H1 (cell line): ENCODE results near the gene NR5A1. TPM values are rescaled to one million over a fixed set of nuclear protein-coding genes. Genes with fewer than 3 reads are reported as not detected.

ENCODE experiments used
- CTCF ChIA-PET: fragments of 300-600 bp; sonication (Branson Sonifier 250); formaldehyde crosslinking; loops from one replicate; lab custom pipeline; 2021; ENCODE audit not compliant: partially characterized antibody; lab: Charles Lee
- POLR2A ChIA-PET: fragments of 300-600 bp; sonication (Branson Sonifier 250); formaldehyde crosslinking; loops from one replicate; lab custom pipeline; 2021; ENCODE audit warnings: inconsistent platforms; ENCODE audit not compliant: partially characterized antibody; lab: Charles Lee
- DNase-seq, 2 experiments: peaks; one replicate each; pipeline versions ENCODE4 v3.0.0 to v3.0.0-alpha.2; 2010 to 2022; ENCODE audit warnings: low spot score in 2 of 2, low read depth in 1 of 2, mixed read lengths in 1 of 2
- FAIRE-seq: peaks from 2 replicates; lab custom pipeline; 2011; peaks lifted over from hg19 to GRCh38; lab: Jason Lieb, UNC
- H2AFZ ChIP-seq: 2 replicates; pipeline ENCODE4 v1.8.1; 2012; ENCODE audit warnings: low read length, inconsistent platforms
- H2AK5ac ChIP-seq: 2 replicates; pipeline ENCODE4 v1.6.1; 2013; ENCODE audit warnings: low read depth, low read length
- H2BK120ac ChIP-seq: replicated peaks from 2 replicates; pipeline ENCODE3; 2013; ENCODE audit warnings: low read depth, low read length, inconsistent platforms
- H2BK12ac ChIP-seq: 2 replicates; pipeline ENCODE4 v1.6.1; 2013; ENCODE audit warnings: low read depth, low read length
- H2BK15ac ChIP-seq: 2 replicates; pipeline ENCODE4 v1.6.1; 2013; ENCODE audit warnings: low read length
- H2BK20ac ChIP-seq: 2 replicates; pipeline ENCODE4 v1.6.1; 2013; ENCODE audit warnings: low read length
- H2BK5ac ChIP-seq: 2 replicates; pipeline ENCODE4 v1.6.1; 2013; ENCODE audit warnings: low read depth, low read length
- H3K14ac ChIP-seq: 2 replicates; pipeline ENCODE4 v1.6.1; 2013; ENCODE audit warnings: inconsistent platforms; ENCODE audit not compliant: insufficient read length
- H3K18ac ChIP-seq: 2 replicates; pipeline ENCODE4 v1.6.1; 2013; ENCODE audit warnings: low read length; ENCODE audit errors: extremely low read depth
- H3K23ac ChIP-seq: 2 replicates; pipeline ENCODE4 v1.6.1; 2013; ENCODE audit warnings: inconsistent platforms; ENCODE audit not compliant: insufficient read length
- H3K23me2 ChIP-seq: 2 replicates; pipeline ENCODE4 v1.6.1; 2013; ENCODE audit warnings: low read depth, low read length
- H3K27ac ChIP-seq: 2 replicates; pipeline ENCODE4 v1.6.1; 2011; ENCODE audit warnings: low read depth, low read length, inconsistent platforms
- H3K27me3 ChIP-seq, 4 experiments: replicated peaks in 1 of 4; 1 replicate in 1 of 4; 2 replicates in 3 of 4; pipeline versions ENCODE4 v1.6.1 to v1.8.1; 2011 to 2013; ENCODE audit warnings: low read length in 3 of 4, mild to moderate bottlenecking in 3 of 4, inconsistent platforms in 2 of 4, mixed read lengths in 2 of 4, moderate library complexity in 1 of 4; ENCODE audit not compliant: control insufficient read depth in 3 of 4, insufficient read depth in 3 of 4; ENCODE audit errors: extremely low read depth in 1 of 4
- H3K36me3 ChIP-seq, 4 experiments: 2 replicates each; pipeline versions ENCODE4 v1.6.1 to v1.8.1; 2011 to 2013; ENCODE audit warnings: mild to moderate bottlenecking in 4 of 4, low read length in 3 of 4, moderate library complexity in 2 of 4, control low read depth in 1 of 4, inconsistent platforms in 1 of 4; ENCODE audit not compliant: insufficient read depth in 4 of 4, control insufficient read depth in 2 of 4
- H3K4ac ChIP-seq: replicated peaks from 2 replicates; pipeline ENCODE3; 2013; ENCODE audit warnings: low read length, low read depth, mixed read lengths, inconsistent platforms; ENCODE audit not compliant: insufficient read length
- H3K4me1 ChIP-seq, 4 experiments: replicated peaks in 1 of 4; 1 replicate in 1 of 4; 2 replicates in 3 of 4; pipeline versions ENCODE4 v1.6.1 to v1.8.1; 2011 to 2013; ENCODE audit warnings: low read length in 3 of 4, inconsistent platforms in 2 of 4, mixed read lengths in 1 of 4; ENCODE audit not compliant: insufficient read depth in 4 of 4, control insufficient read depth in 3 of 4
- H3K4me2 ChIP-seq, 2 experiments: 2 replicates each; pipeline versions ENCODE4 v1.6.1 to v1.8.1; 2011 to 2013; ENCODE audit warnings: low read depth in 2 of 2, low read length in 2 of 2, control low read depth in 1 of 2, inconsistent platforms in 1 of 2, mild to moderate bottlenecking in 1 of 2; ENCODE audit not compliant: insufficient read depth in 1 of 2
- H3K4me3 ChIP-seq, 4 experiments: fragments of 200-600, 300-600 bp in 1 of 4; sonication (generic), shearing (Covaris generic), sonication (Bioruptor Twin) in 1 of 4; 2 replicates each; pipeline versions ENCODE4 v1.5.1 to v1.8.1; 2011 to 2016; ENCODE audit warnings: low read length in 4 of 4, low read depth in 3 of 4, control low read depth in 2 of 4, inconsistent platforms in 2 of 4, mild to moderate bottlenecking in 2 of 4, mixed read lengths in 1 of 4, moderate library complexity in 1 of 4; ENCODE audit not compliant: insufficient read depth in 2 of 4; ENCODE audit errors: extremely low read depth in 1 of 4
- H3K56ac ChIP-seq: replicated peaks from 2 replicates; pipeline ENCODE3; 2013; ENCODE audit warnings: low read depth, mild to moderate bottlenecking, mixed read lengths, low read length, inconsistent platforms; ENCODE audit not compliant: insufficient read length
- H3K79me1 ChIP-seq: 2 replicates; pipeline ENCODE4 v1.6.1; 2013; ENCODE audit warnings: low read depth, low read length, control low read depth
- H3K79me2 ChIP-seq, 2 experiments: 2 replicates each; pipeline versions ENCODE4 v1.6.1 to v1.8.1; 2012 to 2013; ENCODE audit warnings: low read length in 2 of 2, mild to moderate bottlenecking in 2 of 2, inconsistent platforms in 1 of 2; ENCODE audit not compliant: insufficient read depth in 2 of 2, control insufficient read depth in 1 of 2
- H3K9ac ChIP-seq, 4 experiments: replicated peaks in 1 of 4; 1 replicate in 1 of 4; 2 replicates in 3 of 4; pipeline versions ENCODE4 v1.6.1 to v1.8.1; 2011 to 2013; ENCODE audit warnings: low read depth in 3 of 4, low read length in 3 of 4, control low read depth in 2 of 4, mild to moderate bottlenecking in 2 of 4, moderate library complexity in 2 of 4, inconsistent platforms in 1 of 4; ENCODE audit errors: extremely low read depth in 1 of 4
- H3K9me3 ChIP-seq, 2 experiments: 2 replicates each; pipeline versions ENCODE4 v1.6.1 to v1.8.1; 2012 to 2013; ENCODE audit warnings: mild to moderate bottlenecking in 2 of 2, moderate library complexity in 2 of 2, control low read depth in 1 of 2, inconsistent platforms in 1 of 2, low read depth in 1 of 2, low read length in 1 of 2, mixed read lengths in 1 of 2; ENCODE audit not compliant: insufficient read depth in 2 of 2
- H4K20me1 ChIP-seq, 2 experiments: replicated peaks in 1 of 2; 2 replicates each; pipeline versions ENCODE3 to v1.8.1; 2011 to 2013; ENCODE audit warnings: inconsistent platforms in 2 of 2, low read length in 2 of 2, mild to moderate bottlenecking in 1 of 2; ENCODE audit not compliant: insufficient read depth in 2 of 2, control insufficient read depth in 1 of 2
- H4K5ac ChIP-seq: 2 replicates; pipeline ENCODE4 v1.6.1; 2013; ENCODE audit warnings: low read length, low read depth, mixed read lengths, inconsistent platforms; ENCODE audit not compliant: insufficient read length
- H4K8ac ChIP-seq: 2 replicates; pipeline ENCODE4 v1.8.0; 2013; ENCODE audit warnings: mild to moderate bottlenecking, moderate library complexity, low read length, inconsistent platforms; ENCODE audit not compliant: insufficient read depth; ENCODE audit errors: extremely low read depth
- H4K91ac ChIP-seq: replicated peaks from 2 replicates; pipeline ENCODE3; 2013; ENCODE audit warnings: low read length, mixed read lengths, inconsistent platforms; ENCODE audit not compliant: insufficient read length
- BCL11A ChIP-seq, 2 experiments: IDR thresholded peaks; one replicate each; pipeline ENCODE4 v1.6.1; 2011; ENCODE audit warnings: low read depth in 2 of 2, low read length in 2 of 2, mild to moderate bottlenecking in 2 of 2
- FOSL1 ChIP-seq: IDR thresholded peaks from 2 replicates; pipeline ENCODE4 v1.6.1; 2011; ENCODE audit warnings: mild to moderate bottlenecking, low read depth, low read length, moderate library complexity; ENCODE audit not compliant: insufficient read depth
- PHF8 ChIP-seq: fragments of 200-600 bp; sonication (generic); conservative IDR thresholded peaks from 2 replicates; pipeline ENCODE4 v1.7.1; 2012; ENCODE audit warnings: low read depth, mild to moderate bottlenecking, inconsistent platforms, low read length, moderate library complexity
- ZNF274 ChIP-seq: IDR thresholded peaks from 2 replicates; pipeline ENCODE4 v1.7.0; 2012; ENCODE audit warnings: low read length, borderline replicate concordance; ENCODE audit errors: extremely low read depth
- WGBS, 2 experiments: shearing (Covaris generic) in 1 of 2; methylation state at CpG; one replicate each; pipeline versions ENCODE4 v1.1.6 to v1.1.7; 2013 to 2015; ENCODE audit warnings: low lambda C conversion rate in 2 of 2, mixed read lengths in 2 of 2, inconsistent platforms in 1 of 2, low coverage in 1 of 2, missing lambda C conversion rate in 1 of 2; ENCODE audit not compliant: insufficient replicate concordance in 2 of 2, insufficient coverage in 1 of 2, insufficient read length in 1 of 2; ENCODE audit errors: extremely low coverage in 1 of 2, missing lambda C conversion rate in 1 of 2; 5-methylcytosine and 5-hydroxymethylcytosine counted together
- polyA plus RNA-seq, 7 experiments: library from polyadenylated mRNA; depleted of rRNA in 3 of 7; stranded (reverse) in 5 of 7; unstranded in 2 of 7; fragments of >200 nt in 5 of 7; fragments of 200-250 nt in 2 of 7; gene quantifications; 1 replicate in 5 of 7; 2 replicates in 1 of 7; 4 replicates in 1 of 7; pipeline versions ENCODE4 v1.2.1 to v1.2.3, GENCODE V29; 2011 to 2013; ENCODE audit warnings: missing spikeins in 2 of 7, mixed read lengths in 2 of 7
- total RNA-seq: library from RNA; stranded (reverse); fragmentation: NEBNext Ultra II Directional; extraction: Animal tissue kit (Norgen Biotek cat#: 25700); gene quantifications from 2 replicates; pipeline ENCODE4 v1.2.1, GENCODE V29; 2021

The NR5A1 gene
- total and polyA plus RNA-seq, 2 of the 8 experiments (the other 6 are each of a cell fraction or from before 2014, with no cell fraction given) = 0.29 to 0.58 TPM

DNA sequence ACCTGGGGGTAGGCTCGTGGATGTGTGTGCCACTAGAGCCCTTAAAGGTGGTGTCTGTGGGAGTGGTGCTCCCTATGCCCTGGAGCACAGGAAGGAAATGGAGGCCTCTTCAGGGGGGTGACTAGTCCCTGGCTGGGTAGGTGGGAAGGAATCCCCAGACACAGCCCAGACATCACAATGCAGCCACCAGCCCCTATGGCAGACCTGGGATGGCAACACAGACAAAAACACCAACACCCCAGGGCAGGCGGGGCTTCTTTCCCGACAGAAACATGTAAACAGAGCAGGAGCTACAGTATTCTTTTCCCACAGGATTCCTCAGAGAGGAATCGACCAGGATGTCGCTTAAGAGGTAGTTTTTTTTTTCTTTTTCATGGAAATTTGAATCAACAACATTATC lies 10.4 kb upstream of the NR5A1 start:
- no peak for DNase-seq
- no peaks in the 10 kb centered on the region for H4K20me1 ChIP-seq

More for the DNA sequence above, 10.4 kb upstream of the NR5A1 start:
- Histone ChIP-seq H3K23ac (no peak overlapping the region), H3K56ac (no peak overlapping the region), H2BK15ac (no peak overlapping the region), H4K5ac (no peak overlapping the region), H3K79me2 (no peaks in the 10 kb centered on the region), H3K23me2 (no peaks in the 10 kb centered on the region), H3K9me3 (no peaks in the 10 kb centered on the region), H3K4me3 (no peak overlapping the region), H3K4me1 (peaks cover 0 to 5% (median 0%) of the 10 kb centered on the region in 4 experiments; a peak in 5 of 7 replicates), H2BK12ac (no peak overlapping the region), H3K27me3 (no peaks in the 10 kb centered on the region), H2BK5ac (no peak overlapping the region)
- POLR2A ChIA-PET = no interaction called here
- no peak for FAIRE-seq
- CTCF ChIA-PET = interaction anchor here (1.6 to 19.2 kb wide), 5 partner anchors 9 to 194 kb away, joined by 4 to 234 read pairs (median 6); no protein-coding TSS in a partner anchor
- TF ChIP-seq FOSL1 (no peak), BCL11A (IDR thresholded peaks at IDR 0.05; ENCODE audit: low read depth in 2 of 2, low read length in 2 of 2) (no peak), PHF8 (no peak), ZNF274 (no peak)
- TF ChIP-seq, all 59 proteins: peak for 0
- Histone ChIP-seq H3K14ac (no peak overlapping the region), H2AFZ (no peak overlapping the region), H3K27ac (no peak overlapping the region), H2BK20ac (no peak overlapping the region), H4K91ac (no peak overlapping the region), H3K18ac (no peak overlapping the region), H3K79me1 (no peaks in the 10 kb centered on the region), H3K36me3 (peaks cover 0 to 22% (median 16%) of the 10 kb centered on the region in 4 experiments; a peak in 5 of 8 replicates), H3K4me2 (no peak overlapping the region), H3K4ac (no peak overlapping the region), H3K9ac (no peak overlapping the region), H2BK120ac (no peak overlapping the region), H4K8ac (no peak overlapping the region), H2AK5ac (no peak overlapping the region)
- 90% methylated on average over 5 of the region's 5 CpGs; no CpG with 5 or more reads in 1 of the 2 experiments for WGBS, 2 experiments
